RWPE1 (cell line): ENCODE data around the gene RNF2.

Experiments
- CTCF ChIA-PET: fragments of 350-600 bp; sonication (Branson Sonifier 250); formaldehyde crosslinking; extraction: SDS; loops from one replicate; lab custom pipeline; 2021; lab: Yijun Ruan, JAX
- POLR2A ChIA-PET: fragments of 400-600 bp; formaldehyde crosslinking; extraction: SDS; loops from one replicate; lab custom pipeline; 2020; ENCODE audit warnings: antibody characterized with exemption; ENCODE audit not compliant: low non-redundant PET; lab: Yijun Ruan, JAX
- DNase-seq: peaks from one replicate; pipeline ENCODE4 v3.0.0; 2012; ENCODE audit warnings: low spot score
- H3K27ac ChIP-seq: fragments of 450-650 bp; 2 replicates; pipeline ENCODE4 v1.5.1; 2017
- CTCF ChIP-seq: fragments of 450-650 bp; conservative IDR thresholded peaks from 2 replicates; pipeline ENCODE4 v1.5.1; 2017; ENCODE audit warnings: low read depth, mild to moderate bottlenecking

The RNF2 gene

GRCh38 chr1:185151215-185151614, 105.9 kb downstream of the RNF2 start:
- POLR2A ChIA-PET = no interaction called here
- TF ChIP-seq CTCF = no peak
- CTCF ChIA-PET = interaction anchor here (0.8 kb wide), 1 partner anchor 380 kb away, joined by 4 read pairs; no protein-coding TSS in a partner anchor
- no peak for DNase-seq
- H3K27ac ChIP-seq = no peak overlapping the region
